Fibroblast of skin of scalp (primary cell): ENCODE results near the gene HSPG2.
A peak's percentile ranks its signal among the peaks of the same experiment; 100 is the strongest.

Source experiments
- DNase-seq: peaks from one replicate; pipeline ENCODE4 v3.0.0-alpha.2; 2013

The HSPG2 gene

GRCh38 chr1:21879928-21880618 lies 57.0 kb downstream of the HSPG2 start:
- DNase-seq = no peak

GRCh38 chr1:21878840-21879478 lies 58.2 kb downstream of the HSPG2 start:
- DNase-seq = no peak

- DNase-seq = no peak
Observed at GRCh38 chr1:21878009-21878773, 58.9 kb downstream of the HSPG2 start.

- no peak for DNase-seq
Observed at GRCh38 chr1:21876267-21876666, 60.8 kb downstream of the HSPG2 start.

GRCh38 chr1:21875621-21876063 lies 61.5 kb downstream of the HSPG2 start:
- no peak for DNase-seq

GRCh38 chr1:21874778-21875547 lies 62.1 kb downstream of the HSPG2 start:
- no peak for DNase-seq

GRCh38 chr1:21874328-21874727 lies 62.8 kb downstream of the HSPG2 start:
- DNase-seq = no peak

GRCh38 chr1:21873761-21874160 lies 63.3 kb downstream of the HSPG2 start:
- no peak for DNase-seq

- DNase-seq = no peak
Observed at GRCh38 chr1:21873174-21873573, 63.9 kb downstream of the HSPG2 start.

- no peak for DNase-seq
Observed at GRCh38 chr1:21872445-21873079, 64.5 kb downstream of the HSPG2 start.

- no peak for DNase-seq
Observed at GRCh38 chr1:21871943-21872342, 65.2 kb downstream of the HSPG2 start.

- no peak for DNase-seq
Observed at GRCh38 chr1:21870611-21871010, 66.5 kb downstream of the HSPG2 start.

- DNase-seq = peak; percentile 94
Observed at GRCh38 chr1:21869620-21870121, 67.4 kb downstream of the HSPG2 start.

- DNase-seq = no peak
Observed at GRCh38 chr1:21868941-21869454, 68.1 kb downstream of the HSPG2 start.

GRCh38 chr1:21868482-21868881 lies 68.6 kb downstream of the HSPG2 start:
- DNase-seq = no peak

GRCh38 chr1:21867451-21867996 lies 69.6 kb downstream of the HSPG2 start:
- no peak for DNase-seq

GRCh38 chr1:21866707-21867043 lies 70.4 kb downstream of the HSPG2 start:
- DNase-seq = no peak

GRCh38 chr1:21865943-21866706 lies 71.0 kb downstream of the HSPG2 start:
- peak; percentile 17 for DNase-seq

- no peak for DNase-seq
Observed at GRCh38 chr1:21865609-21865942, 71.5 kb downstream of the HSPG2 start.

- DNase-seq = no peak
Observed at GRCh38 chr1:21864730-21865129, 72.4 kb downstream of the HSPG2 start.

GRCh38 chr1:21863981-21864380 lies 73.1 kb downstream of the HSPG2 start:
- no peak for DNase-seq
